Measurements from ENCODE around the gene TEK. TPM values are rescaled to one million over a fixed set of nuclear protein-coding genes. Genes with fewer than 3 reads are reported as not detected.
A peak's percentile ranks its signal among the peaks of the same experiment; 100 is the strongest.
"Not testable (repeated sequence)": the region's sequence is repeated elsewhere in the genome, so short reads cannot be mapped to it uniquely, and the experiment has no call there.

Gene TEK
- total RNA-seq, 1 donor = 8.3 TPM

DNA sequence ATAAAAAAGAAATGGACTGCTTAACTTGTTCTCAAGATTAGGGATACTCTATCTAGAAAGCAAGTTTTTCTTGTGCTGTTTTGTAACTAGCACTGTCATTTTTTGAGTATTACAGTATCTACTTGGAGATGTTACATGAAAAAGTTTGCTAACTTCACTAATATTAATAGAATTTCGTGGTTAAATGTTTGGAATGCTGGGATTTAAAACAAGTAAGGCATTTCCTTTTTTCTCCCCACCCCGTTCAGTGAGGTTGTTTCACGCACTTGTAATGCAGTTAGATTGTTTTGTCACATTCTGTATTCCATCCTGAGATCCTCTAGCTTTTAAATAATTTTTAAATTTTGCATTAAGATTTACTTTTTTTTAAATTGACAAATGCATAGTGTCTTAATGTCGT is 20.0 kb upstream of the TEK start:
- Histone ChIP-seq H3K27ac (ENCODE audit: low read depth, low read length) (peak overlapping the region; percentile 95), H3K79me2 (ENCODE audit: insufficient read depth, low read length) (no peaks in the 10 kb centered on the region), H2AFZ (ENCODE audit: low read length) (no peak overlapping the region), H3K36me3 (ENCODE audit: insufficient read depth, low read length) (no peaks in the 10 kb centered on the region), H3K4me1 (ENCODE audit: insufficient read depth, low read length) (peaks cover 54% of the 10 kb centered on the region), H4K20me1 (ENCODE audit: insufficient read depth, low read length) (no peaks in the 10 kb centered on the region), H3K4me2 (ENCODE audit: insufficient read depth, low read length) (peak overlapping the region; percentile 37), H3K9me3 (ENCODE audit: low read depth, low read length) (no peaks in the 10 kb centered on the region), H3K4me3 (ENCODE audit: insufficient read depth, low read length) (no peak overlapping the region), H3K27me3 (ENCODE audit: insufficient read depth, low read length) (no peaks in the 10 kb centered on the region)
- DNase-seq (ENCODE audit: insufficient read length, low spot score, missing footprints) = peak; percentile 87
- TF ChIP-seq, protein P1, sequence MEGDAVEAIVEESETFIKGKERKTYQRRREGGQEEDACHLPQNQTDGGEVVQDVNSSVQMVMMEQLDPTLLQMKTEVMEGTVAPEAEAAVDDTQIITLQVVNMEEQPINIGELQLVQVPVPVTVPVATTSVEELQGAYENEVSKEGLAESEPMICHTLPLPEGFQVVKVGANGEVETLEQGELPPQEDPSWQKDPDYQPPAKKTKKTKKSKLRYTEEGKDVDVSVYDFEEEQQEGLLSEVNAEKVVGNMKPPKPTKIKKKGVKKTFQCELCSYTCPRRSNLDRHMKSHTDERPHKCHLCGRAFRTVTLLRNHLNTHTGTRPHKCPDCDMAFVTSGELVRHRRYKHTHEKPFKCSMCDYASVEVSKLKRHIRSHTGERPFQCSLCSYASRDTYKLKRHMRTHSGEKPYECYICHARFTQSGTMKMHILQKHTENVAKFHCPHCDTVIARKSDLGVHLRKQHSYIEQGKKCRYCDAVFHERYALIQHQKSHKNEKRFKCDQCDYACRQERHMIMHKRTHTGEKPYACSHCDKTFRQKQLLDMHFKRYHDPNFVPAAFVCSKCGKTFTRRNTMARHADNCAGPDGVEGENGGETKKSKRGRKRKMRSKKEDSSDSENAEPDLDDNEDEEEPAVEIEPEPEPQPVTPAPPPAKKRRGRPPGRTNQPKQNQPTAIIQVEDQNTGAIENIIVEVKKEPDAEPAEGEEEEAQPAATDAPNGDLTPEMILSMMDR (IDR thresholded peaks at IDR 0.05; ENCODE audit: extremely low read depth, low read depth, low read length) = no peak

DNA sequence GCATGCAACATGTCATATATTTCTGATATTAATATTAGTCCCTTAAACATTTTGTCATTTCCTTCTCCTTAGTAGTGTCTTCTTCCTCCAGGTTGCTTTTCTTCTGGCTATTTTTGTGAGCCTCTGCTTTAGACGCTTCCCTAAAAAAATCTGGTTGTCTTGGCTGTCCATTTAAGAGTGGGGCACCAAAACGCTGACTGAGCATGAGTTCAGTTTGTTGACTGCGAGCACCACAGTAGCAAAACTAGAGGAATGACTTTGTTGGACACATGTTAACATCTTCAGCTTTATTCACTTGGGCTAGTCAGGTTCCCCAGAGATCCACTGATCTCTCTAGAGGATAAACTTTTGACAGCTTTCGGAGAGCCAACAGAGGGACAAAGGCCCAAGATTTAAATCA is 19.3 kb upstream of the TEK start:
- H3K27me3 ChIP-seq (ENCODE audit: insufficient read depth, low read length) = no peaks in the 10 kb centered on the region
- H3K27ac ChIP-seq (ENCODE audit: low read depth, low read length) = peak overlapping the region; percentile 95
- TF ChIP-seq, protein P1 (IDR thresholded peaks at IDR 0.05; ENCODE audit: extremely low read depth, low read depth, low read length) = no peak
- peaks cover 61% of the 10 kb centered on the region for H3K4me1 ChIP-seq (ENCODE audit: insufficient read depth, low read length)
- no peak for DNase-seq (ENCODE audit: insufficient read length, low spot score, missing footprints)
- no peaks in the 10 kb centered on the region for H4K20me1 ChIP-seq (ENCODE audit: insufficient read depth, low read length)
- H2AFZ ChIP-seq (ENCODE audit: low read length) = no peak overlapping the region
- no peaks in the 10 kb centered on the region for H3K9me3 ChIP-seq (ENCODE audit: low read depth, low read length)
- H3K4me2 ChIP-seq (ENCODE audit: insufficient read depth, low read length) = peak overlapping the region; percentile 37
- H3K4me3 ChIP-seq (ENCODE audit: insufficient read depth, low read length) = no peak overlapping the region
- H3K36me3 ChIP-seq (ENCODE audit: insufficient read depth, low read length) = no peaks in the 10 kb centered on the region
- H3K79me2 ChIP-seq (ENCODE audit: insufficient read depth, low read length) = no peaks in the 10 kb centered on the region

DNA sequence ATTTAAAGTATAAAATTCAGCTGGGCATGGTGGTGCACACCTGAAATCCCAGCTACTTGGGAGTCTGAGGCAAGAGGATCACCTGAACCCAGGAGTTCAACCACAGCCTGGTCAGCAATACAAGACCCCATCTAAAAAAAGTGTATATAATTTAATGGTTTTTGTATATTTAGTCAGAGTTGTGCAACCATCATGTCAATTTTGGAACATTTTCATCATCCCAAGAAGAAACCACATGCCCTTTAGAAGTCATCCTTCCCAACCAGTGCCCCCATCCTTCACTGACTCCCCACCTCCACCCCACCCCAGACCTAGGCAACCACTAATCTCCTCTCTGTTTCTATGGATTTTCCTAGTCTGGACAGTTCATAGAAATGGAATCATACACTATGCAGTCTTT is 18.8 kb upstream of the TEK start:
- Histone ChIP-seq H3K4me2 (ENCODE audit: insufficient read depth, low read length) (no peak overlapping the region), H3K4me1 (ENCODE audit: insufficient read depth, low read length) (peaks cover 66% of the 10 kb centered on the region), H3K4me3 (ENCODE audit: insufficient read depth, low read length) (no peak overlapping the region), H3K36me3 (ENCODE audit: insufficient read depth, low read length) (no peaks in the 10 kb centered on the region), H2AFZ (ENCODE audit: low read length) (no peak overlapping the region), H3K79me2 (ENCODE audit: insufficient read depth, low read length) (no peaks in the 10 kb centered on the region), H4K20me1 (ENCODE audit: insufficient read depth, low read length) (no peaks in the 10 kb centered on the region), H3K9me3 (ENCODE audit: low read depth, low read length) (no peaks in the 10 kb centered on the region), H3K27me3 (ENCODE audit: insufficient read depth, low read length) (no peaks in the 10 kb centered on the region), H3K27ac (ENCODE audit: low read depth, low read length) (peak overlapping the region; percentile 95)
- DNase-seq (ENCODE audit: insufficient read length, low spot score, missing footprints) = no peak
- TF ChIP-seq, protein P1 (IDR thresholded peaks at IDR 0.05; ENCODE audit: extremely low read depth, low read depth, low read length) = no peak

DNA sequence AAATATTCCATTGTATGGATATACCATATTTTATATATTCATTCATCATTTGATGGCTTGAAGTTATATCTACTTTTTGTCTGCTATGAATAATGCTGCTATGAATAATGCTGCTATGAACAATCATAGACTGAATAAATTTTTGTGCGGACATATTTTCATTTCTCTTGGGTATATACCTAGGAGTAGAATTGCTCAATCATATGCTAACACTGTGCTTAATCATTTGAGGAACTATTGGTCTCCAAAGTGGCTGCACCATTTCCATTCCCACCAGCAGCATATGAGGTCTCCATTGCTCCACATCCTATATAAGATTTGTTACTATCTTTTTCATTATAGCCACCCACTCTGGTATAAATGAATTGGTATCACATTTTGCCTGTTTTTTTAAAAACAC is 18.3 kb upstream of the TEK start:
- TF ChIP-seq, protein P1 (IDR thresholded peaks at IDR 0.05; ENCODE audit: extremely low read depth, low read depth, low read length) = no peak
- Histone ChIP-seq H3K4me1 (ENCODE audit: insufficient read depth, low read length) (peaks cover 71% of the 10 kb centered on the region), H3K36me3 (ENCODE audit: insufficient read depth, low read length) (no peaks in the 10 kb centered on the region), H2AFZ (ENCODE audit: low read length) (no peak overlapping the region), H3K27ac (ENCODE audit: low read depth, low read length) (peak overlapping the region; percentile 95), H3K4me3 (ENCODE audit: insufficient read depth, low read length) (no peak overlapping the region), H4K20me1 (ENCODE audit: insufficient read depth, low read length) (no peaks in the 10 kb centered on the region), H3K4me2 (ENCODE audit: insufficient read depth, low read length) (no peak overlapping the region), H3K79me2 (ENCODE audit: insufficient read depth, low read length) (no peaks in the 10 kb centered on the region), H3K27me3 (ENCODE audit: insufficient read depth, low read length) (no peaks in the 10 kb centered on the region), H3K9me3 (ENCODE audit: low read depth, low read length) (no peaks in the 10 kb centered on the region)
- peak; percentile 77 for DNase-seq (ENCODE audit: insufficient read length, low spot score, missing footprints)

DNA sequence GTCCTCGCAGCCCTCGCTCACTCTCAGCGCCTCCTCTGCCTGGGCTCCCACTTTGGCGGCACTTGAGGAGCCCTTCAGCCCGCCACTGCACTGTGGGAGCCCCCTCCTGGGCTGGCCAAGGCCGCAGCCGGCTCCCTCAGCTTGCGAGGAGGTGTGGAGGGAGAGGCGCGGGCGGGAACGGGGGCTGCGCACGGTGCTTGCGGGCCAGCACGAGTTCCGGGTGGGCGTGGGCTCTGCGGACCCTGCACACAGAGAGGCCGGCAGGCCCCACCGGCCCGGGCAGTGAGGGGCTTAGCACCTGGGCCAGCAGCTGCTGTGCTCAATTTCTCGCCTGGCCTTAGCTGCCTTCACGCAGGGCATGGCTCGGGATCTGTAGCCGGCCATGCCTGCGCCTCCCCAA is 16.5 kb upstream of the TEK start:
- not testable (repeated sequence) for DNase-seq (ENCODE audit: insufficient read length, low spot score, missing footprints); H2AFZ ChIP-seq (ENCODE audit: low read length); H3K4me3 ChIP-seq (ENCODE audit: insufficient read depth, low read length); H4K20me1 ChIP-seq (ENCODE audit: insufficient read depth, low read length); H3K36me3 ChIP-seq (ENCODE audit: insufficient read depth, low read length); H3K79me2 ChIP-seq (ENCODE audit: insufficient read depth, low read length); H3K9me3 ChIP-seq (ENCODE audit: low read depth, low read length); H3K27me3 ChIP-seq (ENCODE audit: insufficient read depth, low read length); H3K4me2 ChIP-seq (ENCODE audit: insufficient read depth, low read length); H3K27ac ChIP-seq (ENCODE audit: low read depth, low read length)
- peaks cover 61% of the 10 kb centered on the region for H3K4me1 ChIP-seq (ENCODE audit: insufficient read depth, low read length)

DNA sequence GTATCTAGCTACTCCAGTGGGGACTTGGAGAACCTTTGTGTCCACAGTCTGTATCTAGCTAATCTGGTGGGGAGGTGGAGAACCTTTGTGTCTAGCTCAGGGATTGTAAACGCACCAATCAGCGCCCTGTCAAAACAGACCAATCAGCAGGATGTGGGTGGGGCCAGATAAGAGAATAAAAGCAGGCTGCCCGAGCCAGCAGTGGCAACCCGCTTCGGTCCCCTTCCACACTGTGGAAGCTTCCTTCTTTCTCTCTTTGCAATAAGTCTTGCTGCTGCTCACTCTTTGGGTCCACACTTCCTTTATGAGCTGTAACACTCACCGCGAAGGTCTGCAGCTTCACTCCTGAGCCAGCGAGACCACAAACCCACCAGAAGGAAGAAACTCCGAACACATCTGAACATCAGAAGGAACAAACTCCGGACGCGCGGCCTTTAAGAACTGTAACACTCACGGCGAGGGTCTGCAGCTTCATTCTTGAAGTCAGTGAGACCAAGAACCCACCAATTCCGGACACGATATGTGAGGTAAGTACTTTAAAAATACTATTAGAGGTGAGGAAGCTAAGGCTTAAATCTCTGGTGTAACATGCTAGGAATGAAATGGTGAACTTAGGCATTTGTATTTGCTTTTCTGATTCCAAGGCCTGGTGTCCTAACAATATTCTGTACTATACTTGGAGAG is 15.5 kb upstream of the TEK start:
- H3K36me3 ChIP-seq (ENCODE audit: insufficient read depth, low read length); H2AFZ ChIP-seq (ENCODE audit: low read length); H3K27me3 ChIP-seq (ENCODE audit: insufficient read depth, low read length); H4K20me1 ChIP-seq (ENCODE audit: insufficient read depth, low read length); DNase-seq (ENCODE audit: insufficient read length, low spot score, missing footprints); H3K9me3 ChIP-seq (ENCODE audit: low read depth, low read length); H3K4me3 ChIP-seq (ENCODE audit: insufficient read depth, low read length); H3K79me2 ChIP-seq (ENCODE audit: insufficient read depth, low read length): not testable (repeated sequence)
- Histone ChIP-seq H3K4me1 (ENCODE audit: insufficient read depth, low read length) (peaks cover 51% of the 10 kb centered on the region), H3K27ac (ENCODE audit: low read depth, low read length) (peak overlapping the region; percentile 65), H3K4me2 (ENCODE audit: insufficient read depth, low read length) (peak overlapping the region; percentile 63)
